Fibroblast of the aortic adventitia (primary cell): Measurements from ENCODE around the gene FAM216B. TPM values are rescaled to one million over a fixed set of nuclear protein-coding genes. Genes with fewer than 3 reads are reported as not detected.

ENCODE experiments used
- DNase-seq: peaks from one replicate; pipeline ENCODE4 v3.0.0-alpha.2; 2010; ENCODE audit warnings: low read depth
- H3K4me3 ChIP-seq: 2 replicates; pipeline ENCODE4 v1.5.1; 2011; ENCODE audit warnings: low read depth, mild to moderate bottlenecking, control low read depth, low read length, moderate library complexity
- CTCF ChIP-seq: IDR thresholded peaks from 2 replicates; pipeline ENCODE4 v1.5.1; 2011; ENCODE audit warnings: mild to moderate bottlenecking, low read length, control low read depth, inconsistent platforms; ENCODE audit not compliant: insufficient read depth
- total RNA-seq: library from RNA; depleted of rRNA; stranded (reverse); fragments of >200 nt; gene quantifications from 2 replicates; pipeline ENCODE4 v1.2.3, GENCODE V29; 2012; ENCODE audit warnings: low replicate concordance

Gene FAM216B
- total RNA-seq, 1 donor, result not detected

- no peak for TF ChIP-seq CTCF
- no peak overlapping the region for H3K4me3 ChIP-seq
- DNase-seq, result no peak
Observed at GRCh38 chr13:42746866-42747265, 34.5 kb upstream of the FAM216B start.

- H3K4me3 ChIP-seq, result no peak overlapping the region
- peak; percentile 16 for DNase-seq
- TF ChIP-seq CTCF, result no peak
Observed at GRCh38 chr13:42747399-42747873, 33.9 kb upstream of the FAM216B start.

- TF ChIP-seq CTCF, result no peak
- DNase-seq, result no peak
Observed at GRCh38 chr13:42750794-42751193, 30.6 kb upstream of the FAM216B start.

GRCh38 chr13:42751693-42752092 is 29.7 kb upstream of the FAM216B start:
- no peak for DNase-seq
- H3K4me3 ChIP-seq, result no peak overlapping the region
- no peak for TF ChIP-seq CTCF

More at GRCh38 chr13:42750794-42751193, 30.6 kb upstream of the FAM216B start:
- H3K4me3 ChIP-seq, result no peak overlapping the region

- DNase-seq, result no peak
- TF ChIP-seq CTCF, result no peak
- H3K4me3 ChIP-seq, result no peak overlapping the region
Observed at GRCh38 chr13:42752731-42753130, 28.7 kb upstream of the FAM216B start.

- no peak overlapping the region for H3K4me3 ChIP-seq
- no peak for DNase-seq
- no peak for TF ChIP-seq CTCF
Observed at GRCh38 chr13:42753697-42754096, 27.7 kb upstream of the FAM216B start.
